Measurements from ENCODE around the gene DNAJB6.

The DNAJB6 gene

DNA sequence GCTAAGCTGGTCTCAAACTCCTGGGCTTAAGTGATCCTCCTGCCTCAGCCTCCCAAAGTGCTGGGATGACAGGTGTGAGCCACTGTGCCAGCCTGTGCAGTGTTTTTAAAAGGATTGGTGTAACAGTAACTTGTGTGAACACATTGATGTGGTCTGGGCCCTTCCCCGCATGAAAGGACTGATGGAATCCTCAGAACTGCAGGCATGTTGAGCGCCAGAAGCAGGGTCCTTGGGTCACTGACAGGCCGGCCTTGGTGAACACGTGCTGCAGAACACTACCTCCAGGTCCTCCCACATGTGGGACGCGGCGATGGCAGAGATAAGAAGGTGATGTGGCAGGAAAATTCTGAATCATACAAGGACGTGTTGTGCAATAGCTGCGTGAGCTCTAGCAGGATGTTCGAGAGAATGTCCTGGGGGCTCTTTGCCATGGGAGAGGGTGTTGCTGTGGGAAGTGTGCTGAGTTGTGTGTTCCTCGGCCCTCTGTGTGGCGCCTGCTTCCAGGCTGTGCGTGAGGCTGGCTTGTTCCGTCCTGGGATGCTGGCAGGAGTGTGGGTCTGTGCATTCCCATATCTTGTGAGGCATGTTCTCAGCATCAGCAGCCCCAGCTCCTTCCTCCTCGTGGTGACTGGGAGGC, 68.2 kb downstream of the DNAJB6 start:
- no peak overlapping the region for H3K27ac ChIP-seq
- TF ChIP-seq ZFX (IDR thresholded peaks at IDR 0.05; ENCODE audit: borderline replicate concordance), result no peak
- TF ChIP-seq, protein P1, sequence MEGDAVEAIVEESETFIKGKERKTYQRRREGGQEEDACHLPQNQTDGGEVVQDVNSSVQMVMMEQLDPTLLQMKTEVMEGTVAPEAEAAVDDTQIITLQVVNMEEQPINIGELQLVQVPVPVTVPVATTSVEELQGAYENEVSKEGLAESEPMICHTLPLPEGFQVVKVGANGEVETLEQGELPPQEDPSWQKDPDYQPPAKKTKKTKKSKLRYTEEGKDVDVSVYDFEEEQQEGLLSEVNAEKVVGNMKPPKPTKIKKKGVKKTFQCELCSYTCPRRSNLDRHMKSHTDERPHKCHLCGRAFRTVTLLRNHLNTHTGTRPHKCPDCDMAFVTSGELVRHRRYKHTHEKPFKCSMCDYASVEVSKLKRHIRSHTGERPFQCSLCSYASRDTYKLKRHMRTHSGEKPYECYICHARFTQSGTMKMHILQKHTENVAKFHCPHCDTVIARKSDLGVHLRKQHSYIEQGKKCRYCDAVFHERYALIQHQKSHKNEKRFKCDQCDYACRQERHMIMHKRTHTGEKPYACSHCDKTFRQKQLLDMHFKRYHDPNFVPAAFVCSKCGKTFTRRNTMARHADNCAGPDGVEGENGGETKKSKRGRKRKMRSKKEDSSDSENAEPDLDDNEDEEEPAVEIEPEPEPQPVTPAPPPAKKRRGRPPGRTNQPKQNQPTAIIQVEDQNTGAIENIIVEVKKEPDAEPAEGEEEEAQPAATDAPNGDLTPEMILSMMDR (IDR thresholded peaks at IDR 0.05), result no peak

DNA sequence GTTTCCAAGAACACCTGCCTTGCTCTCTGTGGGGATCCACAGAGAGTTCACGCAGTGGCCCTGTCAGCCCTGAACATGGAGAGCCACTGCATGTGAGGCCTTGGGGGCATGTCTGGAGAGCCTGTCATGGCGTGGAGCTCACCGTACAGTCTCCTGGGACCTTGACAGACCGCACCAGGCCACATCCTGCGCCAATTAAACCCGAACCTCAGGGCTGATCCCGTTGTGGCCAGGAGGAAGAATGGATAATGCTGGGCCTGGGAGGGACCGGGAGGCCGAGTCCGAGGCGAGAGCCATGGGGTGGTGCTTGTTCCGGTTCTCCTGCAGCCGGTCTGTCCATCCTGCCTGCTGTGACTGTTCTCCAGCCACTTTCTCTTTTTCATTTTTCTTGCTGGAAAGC, 68.7 kb downstream of the DNAJB6 start:
- TF ChIP-seq, protein P1 (IDR thresholded peaks at IDR 0.05), result no peak
- TF ChIP-seq ZFX (IDR thresholded peaks at IDR 0.05; ENCODE audit: borderline replicate concordance), result no peak
- no peak overlapping the region for H3K27ac ChIP-seq

DNA sequence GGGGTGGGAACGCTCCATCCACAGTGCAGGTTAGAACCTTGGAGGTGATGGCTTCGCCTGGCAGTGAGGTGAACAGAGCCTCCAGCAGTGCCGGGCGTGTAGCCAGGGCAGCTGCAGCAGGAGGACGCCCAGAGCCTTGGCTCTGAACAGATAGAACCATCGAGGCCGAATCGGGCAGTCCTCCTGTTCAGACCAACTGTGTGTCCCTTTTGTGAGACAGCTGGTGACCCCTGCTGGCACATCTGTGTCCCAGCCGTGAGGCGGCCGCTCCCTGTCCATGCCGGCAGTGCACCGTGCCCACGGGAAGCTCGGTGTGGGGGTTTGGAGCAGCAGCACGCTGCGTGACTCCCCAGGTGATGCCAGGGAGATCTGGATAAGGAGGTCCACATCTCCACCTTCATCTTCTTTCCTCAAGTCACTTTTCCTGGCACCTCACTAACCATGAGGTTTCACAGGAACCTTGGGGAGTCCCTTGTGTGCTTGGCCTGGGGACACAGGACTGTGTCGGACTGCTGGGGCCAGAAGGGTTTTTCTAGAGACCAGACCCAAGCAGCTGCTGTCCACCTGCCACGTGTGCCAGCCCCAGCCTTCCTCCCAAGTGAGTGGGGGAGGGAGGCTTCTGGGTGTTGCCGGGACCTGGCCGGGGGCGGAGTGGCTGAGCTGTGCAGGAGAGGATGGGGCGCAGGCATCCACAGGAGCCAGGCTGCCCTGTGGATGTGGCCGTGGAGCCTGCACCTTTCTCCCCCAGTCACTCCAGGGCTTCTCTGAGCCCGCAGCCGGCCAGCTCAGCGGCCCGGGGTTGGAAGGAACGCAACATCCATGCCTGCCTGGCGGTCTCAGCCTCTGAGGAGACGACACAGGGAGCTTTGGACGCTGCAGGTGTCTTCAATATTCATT, 69.4 kb downstream of the DNAJB6 start:
- TF ChIP-seq, protein P1 (IDR thresholded peaks at IDR 0.05), result peak; percentile 51
- no peak for TF ChIP-seq ZFX (IDR thresholded peaks at IDR 0.05; ENCODE audit: borderline replicate concordance)
- no peak overlapping the region for H3K27ac ChIP-seq

DNA sequence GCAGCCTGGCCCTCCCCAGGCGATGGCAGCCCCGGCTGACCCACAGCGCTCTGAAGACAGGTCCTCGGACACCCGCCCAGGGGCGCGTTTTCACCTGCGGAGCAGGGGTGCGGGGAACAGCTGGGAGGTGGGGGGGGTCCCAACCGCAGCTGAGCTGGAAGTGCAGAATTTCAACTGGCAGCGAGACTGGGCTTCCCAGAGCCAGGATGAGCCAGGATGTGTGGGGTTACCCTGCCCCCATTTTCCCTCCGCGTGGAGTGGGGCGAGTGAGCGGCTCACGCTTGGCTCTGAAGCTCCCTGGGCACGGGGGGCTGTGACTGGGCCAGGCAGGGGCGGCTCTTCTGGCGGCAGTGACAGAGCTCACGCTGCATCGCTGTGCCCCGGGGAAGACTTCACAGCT, 70.2 kb downstream of the DNAJB6 start:
- no peak overlapping the region for H3K27ac ChIP-seq
- TF ChIP-seq, protein P1 (IDR thresholded peaks at IDR 0.05), result no peak
- TF ChIP-seq ZFX (IDR thresholded peaks at IDR 0.05; ENCODE audit: borderline replicate concordance), result no peak

DNA sequence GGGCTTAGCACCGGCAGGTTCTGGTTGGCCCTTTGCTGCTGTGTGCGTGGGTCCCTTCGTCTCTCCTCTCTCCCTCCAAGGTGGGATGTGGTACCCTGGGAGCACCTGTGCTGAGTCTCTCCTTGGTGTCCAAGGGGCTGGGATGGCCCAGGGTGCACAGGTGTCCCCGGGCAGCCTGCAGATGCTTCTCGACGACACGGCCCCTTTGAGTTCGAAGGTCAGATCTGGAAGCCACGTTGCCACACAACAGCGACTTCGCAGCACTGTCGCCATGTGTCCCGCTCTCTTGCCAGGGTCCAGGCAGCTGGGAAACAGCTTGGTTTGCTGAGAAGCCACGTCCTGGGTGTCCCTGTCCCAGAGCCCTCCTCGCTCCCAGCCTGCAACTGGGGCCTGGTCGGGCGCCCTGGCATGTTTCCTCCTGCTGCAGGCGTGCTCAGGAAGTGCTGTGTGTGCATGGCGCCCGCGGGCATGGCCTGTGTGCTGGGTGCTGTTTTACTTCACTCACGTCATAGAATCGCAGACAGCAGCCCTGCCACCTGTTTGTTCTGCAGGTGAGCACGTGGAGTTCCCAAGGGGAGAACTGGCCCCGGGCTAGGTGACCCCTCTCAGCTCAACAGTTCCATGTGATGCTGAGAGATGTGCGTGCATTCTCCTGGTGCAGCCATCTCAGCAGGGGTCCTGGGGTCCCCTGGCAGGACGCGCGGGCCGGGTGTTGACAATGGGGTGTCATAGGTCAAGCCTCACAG, 70.9 kb downstream of the DNAJB6 start:
- TF ChIP-seq ZFX (IDR thresholded peaks at IDR 0.05; ENCODE audit: borderline replicate concordance), result no peak
- TF ChIP-seq, protein P1 (IDR thresholded peaks at IDR 0.05), result no peak
- no peak overlapping the region for H3K27ac ChIP-seq

DNA sequence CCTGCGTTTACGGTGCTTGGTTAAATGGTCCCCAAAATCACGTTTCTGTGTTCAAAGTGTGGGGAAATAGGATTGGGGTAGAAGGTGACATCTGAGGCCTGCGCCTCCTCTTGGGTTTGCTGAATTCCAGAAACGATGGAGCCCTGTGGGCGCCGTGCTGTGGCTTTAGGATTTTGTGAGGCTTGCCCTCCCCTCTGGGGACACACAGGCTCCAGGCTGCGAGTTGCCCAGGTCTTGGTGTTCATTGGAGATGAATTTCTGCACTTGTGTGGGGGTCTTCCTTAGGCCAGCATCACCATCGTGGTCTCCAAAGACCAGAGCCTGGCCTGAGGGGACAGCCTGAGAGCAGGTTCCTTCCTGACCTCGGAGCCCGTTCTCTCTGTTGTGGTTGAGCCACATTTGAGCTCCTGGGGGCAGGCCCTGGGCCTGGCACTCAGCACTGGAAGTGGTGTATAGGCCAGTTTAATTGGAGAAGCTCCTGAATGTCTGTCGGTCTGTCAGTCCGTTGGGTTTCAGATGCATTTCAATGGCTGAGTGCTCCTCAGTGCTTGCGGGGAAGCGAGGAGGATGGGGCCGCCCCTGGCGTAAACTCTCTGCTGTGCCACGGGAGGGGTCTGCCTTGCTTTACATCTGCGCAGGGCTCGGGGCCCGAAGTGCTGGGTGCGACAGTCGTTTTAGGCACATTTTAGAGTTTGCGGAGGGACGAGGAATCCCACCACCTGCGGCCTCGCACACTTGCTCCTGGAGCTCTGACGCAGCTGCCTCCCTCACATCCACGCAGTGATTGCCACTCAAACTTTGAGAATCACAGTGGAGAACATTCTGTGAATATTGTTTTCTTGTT, 71.7 kb downstream of the DNAJB6 start:
- TF ChIP-seq, protein P1 (IDR thresholded peaks at IDR 0.05), result no peak
- no peak for TF ChIP-seq ZFX (IDR thresholded peaks at IDR 0.05; ENCODE audit: borderline replicate concordance)
- no peak overlapping the region for H3K27ac ChIP-seq

All from 22Rv1 (cell line).